GM21447 (cell line): ENCODE data around the gene EPGN.

Experiments
- ATAC-seq: cut with Tn5 transposase; IDR thresholded peaks from one replicate; pipeline ENCODE4 v1.9.1; 2021; ENCODE audit not compliant: unreplicated experiment

Gene EPGN, protein sequence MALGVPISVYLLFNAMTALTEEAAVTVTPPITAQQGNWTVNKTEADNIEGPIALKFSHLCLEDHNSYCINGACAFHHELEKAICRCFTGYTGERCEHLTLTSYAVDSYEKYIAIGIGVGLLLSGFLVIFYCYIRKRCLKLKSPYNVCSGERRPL

DNA sequence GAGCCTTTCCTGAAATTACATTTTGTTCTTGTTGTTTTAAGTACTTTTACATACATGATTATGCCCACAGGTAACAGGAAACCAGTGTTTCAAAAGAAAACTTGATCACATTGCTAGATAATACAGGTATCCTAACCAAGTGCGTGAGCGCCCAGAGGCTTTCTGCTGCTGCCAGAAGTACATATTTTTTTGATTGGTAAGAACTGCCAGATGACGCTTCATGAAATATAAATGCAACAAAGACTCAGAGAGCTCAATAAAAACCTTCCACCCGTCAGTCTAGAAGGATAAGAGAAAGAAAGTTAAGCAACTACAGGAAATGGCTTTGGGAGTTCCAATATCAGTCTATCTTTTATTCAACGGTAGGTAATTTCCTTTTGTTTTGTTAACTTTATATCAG, at the start of gene EPGN:
EPGN (plus strand) TSS at position 256 of the 400 bp plus-strand sequence; CDS start at position 320, 64 bp downstream.
- ATAC-seq: no peak

GRCh38 chr4:74258963-74259362, 49.3 kb upstream of the EPGN start:
- ATAC-seq: no peak

DNA sequence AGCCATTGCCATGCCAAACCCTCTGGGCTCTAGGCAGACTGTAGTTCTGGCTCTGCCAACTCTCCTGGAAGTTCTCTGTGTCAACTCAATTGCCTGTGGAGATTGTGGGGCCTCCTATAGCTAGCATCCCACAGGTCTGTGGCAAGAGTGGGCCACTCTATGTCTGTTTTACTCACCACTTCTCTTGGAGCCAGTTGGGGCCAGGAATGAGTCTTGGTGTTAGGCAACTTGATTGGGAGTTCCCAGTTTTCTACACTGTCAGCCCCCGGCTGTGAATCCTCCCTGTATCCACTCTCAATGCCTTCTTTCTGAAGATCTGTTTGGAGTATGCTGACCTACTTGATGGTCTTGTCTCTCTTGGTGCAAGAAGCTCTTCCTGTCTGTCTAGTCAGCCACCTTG, 48.2 kb upstream of the EPGN start:
- ATAC-seq: no peak

GRCh38 chr4:74262522-74262921, 45.7 kb upstream of the EPGN start:
- no peak for ATAC-seq

GRCh38 chr4:74263551-74263950, 44.7 kb upstream of the EPGN start:
- ATAC-seq: no peak

DNA sequence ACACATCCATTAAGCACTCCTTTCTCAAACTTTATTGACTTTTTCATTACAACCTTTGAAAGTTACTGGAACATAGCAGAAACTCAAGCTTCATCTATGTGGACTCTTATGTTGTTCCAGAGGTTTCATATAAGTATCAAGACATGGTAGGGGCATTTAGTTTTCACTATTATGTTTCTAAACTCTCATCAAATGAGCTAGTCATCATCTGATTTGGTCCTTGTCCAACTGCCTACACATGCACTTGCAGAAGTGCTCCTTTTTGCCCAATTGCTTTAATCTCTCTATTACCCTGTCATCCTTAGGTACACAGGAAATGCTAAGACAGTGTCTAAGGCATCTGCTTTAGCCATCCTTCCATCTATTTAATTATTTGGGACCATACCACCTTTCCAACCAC, 42.2 kb upstream of the EPGN start:
- ATAC-seq: no peak

- ATAC-seq: no peak
Measured at GRCh38 chr4:74267998-74268606, 40.2 kb upstream of the EPGN start.

DNA sequence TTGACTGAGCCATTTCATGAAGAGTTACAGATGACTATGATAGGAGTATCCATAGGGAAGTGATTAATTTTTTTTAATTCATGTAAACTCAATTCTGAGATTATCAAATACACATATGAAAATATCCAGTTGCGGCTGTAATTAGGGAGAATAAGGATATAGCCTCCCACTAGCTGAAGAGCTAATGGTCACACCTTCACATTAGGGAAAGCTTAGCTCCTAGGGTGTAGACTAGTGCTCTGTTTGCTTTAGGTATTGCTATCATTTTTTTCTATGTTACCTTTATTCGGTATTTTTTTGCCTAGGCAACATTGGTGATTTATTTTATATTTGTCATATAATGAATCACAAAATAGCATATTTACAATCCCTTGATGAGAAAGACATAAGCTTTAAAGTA, 39.6 kb upstream of the EPGN start:
- ATAC-seq: no peak

- no peak for ATAC-seq
Measured at GRCh38 chr4:74278490-74278889, 29.8 kb upstream of the EPGN start.

GRCh38 chr4:74279716-74280115, 28.6 kb upstream of the EPGN start:
- no peak for ATAC-seq

DNA sequence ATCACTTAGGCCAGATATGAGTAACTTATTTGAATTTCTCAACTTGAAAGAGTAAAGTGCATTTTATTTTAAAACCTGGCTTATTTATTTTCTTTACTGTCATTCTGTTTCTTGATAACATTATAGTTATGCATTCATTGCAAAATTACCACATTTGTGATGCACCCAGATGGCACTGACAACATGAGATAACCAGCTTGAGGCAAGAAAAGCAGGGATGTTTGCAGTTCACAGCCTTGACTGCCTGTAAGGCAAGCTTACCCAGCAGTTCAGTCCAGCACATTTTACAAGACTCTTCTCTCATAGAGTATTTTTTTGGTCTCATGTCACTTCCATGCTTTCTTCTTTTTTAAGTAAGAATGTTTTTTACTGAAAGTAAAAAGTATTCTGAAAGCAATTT, 25.3 kb upstream of the EPGN start:
- ATAC-seq: no peak

GRCh38 chr4:74283614-74284013, 24.7 kb upstream of the EPGN start:
- no peak for ATAC-seq

GRCh38 chr4:74284053-74284452, 24.2 kb upstream of the EPGN start:
- no peak for ATAC-seq

GRCh38 chr4:74287164-74287563, 21.1 kb upstream of the EPGN start:
- ATAC-seq: no peak

DNA sequence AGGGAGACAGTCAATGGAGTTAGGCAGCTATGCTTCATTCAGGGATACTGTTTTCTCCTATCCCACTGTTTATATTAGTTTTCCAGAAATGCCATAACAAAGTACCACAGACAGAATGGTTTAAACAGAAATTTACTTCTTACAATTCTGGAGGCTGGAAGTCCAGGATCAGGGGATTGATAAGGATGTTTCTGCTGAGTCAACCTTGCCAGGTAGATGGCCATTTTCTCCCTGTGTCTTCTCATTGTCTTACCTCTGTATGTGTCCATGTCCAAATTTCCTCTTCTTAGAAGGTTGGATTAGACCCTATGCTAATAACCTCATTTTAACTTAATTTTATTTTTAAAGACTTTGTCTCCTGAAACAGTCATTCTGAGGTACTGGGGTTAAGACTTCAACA, 20.5 kb upstream of the EPGN start:
- ATAC-seq: no peak

GRCh38 chr4:74291471-74291870, 16.8 kb upstream of the EPGN start:
- ATAC-seq: no peak

- ATAC-seq: no peak
Measured at GRCh38 chr4:74292111-74292870, 16.0 kb upstream of the EPGN start.

GRCh38 chr4:74293558-74293957, 14.7 kb upstream of the EPGN start:
- no peak for ATAC-seq

- ATAC-seq: no peak
Measured at GRCh38 chr4:74294681-74295080, 13.6 kb upstream of the EPGN start.

GRCh38 chr4:74297539-74297938, 10.7 kb upstream of the EPGN start:
- no peak for ATAC-seq

- no peak for ATAC-seq
Measured at GRCh38 chr4:74304095-74304625, 4.1 kb upstream of the EPGN start.

GRCh38 chr4:74305000-74305399, 3.3 kb upstream of the EPGN start:
- no peak for ATAC-seq
